HG03064 (cell line): ENCODE measurements around the gene CFAP74.

Experiments used
- ATAC-seq: cut with Tn5 transposase; IDR thresholded peaks from one replicate; pipeline ENCODE4 v1.9.1; 2021; ENCODE audit warnings: low read depth; ENCODE audit not compliant: unreplicated experiment

CFAP74 gene

GRCh38 chr1:2042830-2043773, 39.5 kb upstream of the CFAP74 start:
- no peak for ATAC-seq

GRCh38 chr1:2041887-2042286, 38.3 kb upstream of the CFAP74 start:
- no peak for ATAC-seq

DNA sequence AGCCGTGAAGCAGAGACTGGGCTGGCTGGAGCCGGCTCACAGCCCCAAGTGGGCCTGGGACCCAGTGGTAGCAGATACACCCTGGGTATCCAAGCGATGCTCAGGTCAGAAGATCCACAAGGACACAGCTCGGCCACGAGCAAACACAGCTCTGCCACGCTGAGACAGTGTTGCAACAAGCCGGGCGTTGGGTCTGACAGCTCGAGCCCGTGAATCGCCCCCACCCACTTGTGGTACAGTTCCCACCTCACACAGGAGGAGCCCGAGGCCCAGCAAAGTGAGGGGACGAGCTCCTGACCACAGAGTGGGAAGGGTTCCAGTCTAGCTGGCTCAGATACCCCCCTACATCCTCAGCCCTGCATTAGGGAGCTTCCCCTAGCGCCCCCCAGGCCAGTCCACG, 37.7 kb upstream of the CFAP74 start:
- ATAC-seq, result no peak

DNA sequence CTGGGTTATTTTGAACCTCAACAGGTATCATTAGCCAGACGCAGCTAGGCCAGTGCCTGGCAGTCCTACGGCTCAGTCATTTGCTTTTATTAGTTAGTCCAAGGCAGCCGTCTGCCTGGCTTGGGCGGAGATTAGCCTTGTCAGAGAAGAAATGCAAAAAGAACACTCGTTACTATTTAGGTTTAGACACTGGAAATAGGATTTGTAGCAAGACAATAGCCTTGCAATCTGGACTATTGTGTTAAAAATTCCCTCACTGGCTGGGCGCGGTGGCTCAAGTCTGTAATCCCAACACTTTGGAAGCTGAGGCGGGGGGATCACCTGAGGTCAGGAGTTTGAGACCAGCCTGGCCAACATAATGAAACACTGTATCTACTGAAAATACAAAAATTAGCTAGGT, 35.7 kb upstream of the CFAP74 start:
- no peak for ATAC-seq

- no peak for ATAC-seq
Measured at GRCh38 chr1:2038229-2038628, 34.6 kb upstream of the CFAP74 start.

GRCh38 chr1:2037314-2037979, 33.9 kb upstream of the CFAP74 start:
- no peak for ATAC-seq

- ATAC-seq, result no peak
Measured at GRCh38 chr1:2036287-2036686, 32.7 kb upstream of the CFAP74 start.

GRCh38 chr1:2033165-2033564, 29.6 kb upstream of the CFAP74 start:
- no peak for ATAC-seq

GRCh38 chr1:2032737-2033136, 29.2 kb upstream of the CFAP74 start:
- no peak for ATAC-seq

GRCh38 chr1:2031546-2032540, 28.3 kb upstream of the CFAP74 start:
- ATAC-seq, result no peak

- no peak for ATAC-seq
Measured at GRCh38 chr1:2030076-2030871, 26.7 kb upstream of the CFAP74 start.

- no peak for ATAC-seq
Measured at GRCh38 chr1:2029561-2029960, 26.0 kb upstream of the CFAP74 start.

- ATAC-seq, result no peak
Measured at GRCh38 chr1:2028870-2029560, 25.4 kb upstream of the CFAP74 start.

DNA sequence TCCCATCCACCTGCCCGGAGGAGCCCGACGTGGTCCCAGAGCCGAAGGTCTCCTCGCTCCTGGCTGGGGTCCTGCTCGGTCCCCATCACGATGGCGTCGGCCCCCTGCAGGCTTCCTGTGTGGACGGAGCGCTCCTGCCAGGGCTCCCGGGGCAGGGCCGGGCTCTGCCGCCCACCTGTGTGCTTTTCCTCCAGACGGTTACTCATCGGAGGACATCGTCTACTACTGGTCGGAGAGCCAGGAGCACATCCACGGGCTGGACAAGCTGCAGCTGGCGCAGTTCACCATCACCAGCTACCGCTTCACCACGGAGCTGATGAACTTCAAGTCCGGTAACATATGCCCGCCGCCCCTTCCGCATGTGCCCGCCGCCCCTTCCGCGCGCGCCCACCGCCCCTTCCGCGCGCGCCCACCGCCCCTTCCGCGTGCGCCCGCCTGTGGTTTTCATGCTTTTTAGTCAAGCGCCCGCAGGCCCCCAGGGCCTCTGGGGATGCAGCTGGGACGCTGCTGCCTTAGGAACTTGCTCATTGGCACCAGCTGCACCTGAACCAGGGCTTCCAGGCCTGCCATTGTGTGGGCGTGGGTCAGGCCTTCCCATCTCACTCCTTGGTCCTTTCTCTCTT, 24.5 kb upstream of the CFAP74 start:
- no peak for ATAC-seq

DNA sequence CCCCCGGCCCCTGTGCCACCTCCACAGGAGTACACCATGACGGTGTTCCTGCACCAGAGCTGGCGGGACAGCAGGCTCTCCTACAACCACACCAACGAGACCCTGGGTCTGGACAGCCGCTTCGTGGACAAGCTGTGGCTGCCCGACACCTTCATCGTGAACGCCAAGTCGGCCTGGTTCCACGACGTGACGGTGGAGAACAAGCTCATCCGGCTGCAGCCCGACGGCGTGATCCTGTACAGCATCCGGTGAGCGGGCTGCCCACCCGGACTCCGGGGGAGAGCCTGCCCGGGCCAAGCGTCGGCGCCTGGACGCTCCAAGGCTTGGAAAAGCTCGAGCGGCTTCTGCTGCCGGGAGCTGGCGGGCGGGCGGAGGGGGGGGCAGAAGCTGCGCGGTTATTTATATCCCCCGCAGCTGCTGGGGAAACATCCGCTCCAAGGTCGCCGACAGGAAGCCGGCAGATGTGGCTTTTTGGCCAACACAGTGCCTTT, 21.9 kb upstream of the CFAP74 start:
- ATAC-seq, result no peak

- ATAC-seq, result no peak
Measured at GRCh38 chr1:2024887-2025286, 21.3 kb upstream of the CFAP74 start.

DNA sequence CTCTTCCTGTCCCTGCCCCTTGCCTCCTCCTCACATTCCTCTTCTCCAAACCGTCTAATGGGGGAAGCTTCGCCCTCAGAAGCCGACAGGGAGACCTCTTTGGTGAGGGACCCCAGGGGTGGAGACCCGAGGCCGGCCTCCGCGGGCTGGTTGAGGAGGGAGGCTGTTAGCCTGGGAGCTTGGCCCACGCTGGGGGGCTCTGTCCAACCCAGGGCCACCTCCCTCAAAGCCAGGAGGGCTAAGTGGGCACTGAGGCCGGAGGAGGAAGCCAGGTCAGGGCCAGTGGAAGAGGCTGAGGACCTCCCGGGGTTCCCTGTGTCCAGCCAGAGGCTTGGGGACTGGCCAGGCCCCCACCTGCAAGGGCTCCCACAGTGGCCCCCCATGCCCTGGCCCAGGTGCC, 20.9 kb upstream of the CFAP74 start:
- ATAC-seq, result no peak

DNA sequence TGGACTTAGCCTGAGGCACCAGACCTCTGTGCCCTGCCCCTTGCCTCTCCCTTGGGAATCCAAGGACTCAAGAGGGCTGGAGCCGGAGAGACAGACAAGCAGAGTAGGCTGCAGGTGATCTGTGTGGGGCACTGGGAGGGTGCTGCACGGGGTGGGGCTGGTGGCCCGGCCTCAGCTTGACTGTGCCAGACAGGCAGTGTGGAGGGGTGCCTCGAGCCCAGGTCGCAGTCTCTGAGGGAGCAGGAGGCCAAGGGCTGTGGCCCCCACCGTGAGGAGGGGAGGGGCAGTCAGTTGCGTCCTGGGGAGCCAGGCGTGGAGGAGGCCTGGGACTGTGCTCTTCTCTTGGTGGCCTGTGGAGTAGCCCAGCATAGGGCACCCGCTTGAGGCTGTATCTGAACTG, 19.6 kb upstream of the CFAP74 start:
- ATAC-seq, result no peak
